Activated CD4-positive, alpha-beta T cell treated with anti-CD3 and anti-CD28 coated beads for 36 hours (primary cell): ENCODE data around the gene UBE3B. TPM values are rescaled to one million over a fixed set of nuclear protein-coding genes. Genes with fewer than 3 reads are reported as not detected.
A peak's percentile ranks its signal among the peaks of the same experiment; 100 is the strongest.

Experiments
- ATAC-seq: fragments of 200-7000 bp; cut with Tn5 transposase; one replicate; pipeline ENCODE4 v1.10.0; 2021; ENCODE audit warnings: mild to moderate bottlenecking, moderate library complexity
- CTCF ChIA-PET: fragments of 350-600 bp; sonication (Branson Sonifier 250); formaldehyde crosslinking; loops from one replicate; lab custom pipeline; 2021; ENCODE audit warnings: antibody characterized with exemption; lab: Charles Lee
- POLR2A ChIA-PET: fragments of 350-600 bp; sonication (Branson Sonifier 250); formaldehyde crosslinking; loops from one replicate; lab custom pipeline; 2021; ENCODE audit warnings: antibody characterized with exemption, inconsistent platforms; lab: Charles Lee
- DNase-seq: peaks from one replicate; pipeline ENCODE4 v3.0.0-alpha.2; 2020
- H3K27ac Mint-ChIP-seq: one replicate; pipeline ENCODE4 v1.8.0; 2021; ENCODE audit warnings: mixed read lengths
- H3K27me3 Mint-ChIP-seq: one replicate; pipeline ENCODE4 v1.8.0; 2021; ENCODE audit warnings: mixed read lengths
- H3K36me3 Mint-ChIP-seq: one replicate; pipeline ENCODE4 v1.8.0; 2021; ENCODE audit warnings: low read depth, mixed read lengths
- H3K4me1 Mint-ChIP-seq: one replicate; pipeline ENCODE4 v1.8.0; 2021; ENCODE audit warnings: mixed read lengths
- H3K4me3 Mint-ChIP-seq: one replicate; pipeline ENCODE4 v1.8.0; 2021; ENCODE audit warnings: mild to moderate bottlenecking, moderate library complexity, mixed read lengths
- H3K9me3 Mint-ChIP-seq: one replicate; pipeline ENCODE4 v1.8.0; 2021; ENCODE audit warnings: low read depth, mixed read lengths
- intact Hi-C, 2 experiments: fragments of 100-400 bp; cut with DNase I in 1 of 2; cut with micrococcal nuclease in 1 of 2; formaldehyde crosslinking; loops; one replicate each; pipeline versions ENCODE4 v1.14.2 to v1.15.1; 2022 to 2024; cut with DNase I, micrococcal nuclease
- total RNA-seq, 2 experiments: library from RNA; stranded (reverse); gene quantifications; one replicate each; pipeline ENCODE4 v1.2.3, GENCODE V29; 2021

Gene UBE3B
- total RNA-seq, 2 experiments from 2014 or later: 25.7 to 27.2 TPM

DNA sequence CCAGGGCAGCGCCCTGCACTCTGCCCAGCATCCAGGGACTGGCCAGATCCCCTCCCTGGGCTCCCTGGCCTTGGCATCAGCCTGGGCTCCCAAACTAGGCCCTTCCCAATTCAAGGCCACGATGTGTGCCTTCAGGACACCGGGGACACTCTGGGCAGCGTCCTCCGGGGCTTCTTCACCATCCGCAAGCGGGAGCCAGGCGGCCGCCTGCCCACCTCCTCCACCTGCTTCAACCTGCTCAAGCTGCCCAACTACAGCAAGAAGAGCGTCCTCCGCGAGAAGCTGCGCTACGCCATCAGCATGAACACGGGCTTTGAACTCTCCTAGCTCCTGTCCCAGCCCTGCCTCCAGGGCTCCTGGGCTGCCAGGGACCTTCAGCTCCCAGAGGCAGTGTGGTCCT lies 57.0 kb downstream of the UBE3B start:
- ChIA-PET POLR2A (no interaction called here), CTCF (interaction anchor here (1.0 kb wide), 2 partner anchors 64 to 104 kb away, joined by 3 to 5 read pairs; no protein-coding TSS in a partner anchor)
- Mint-ChIP-seq H3K27me3 (no peaks in the 10 kb centered on the region), H3K36me3 (peaks cover 11% of the 10 kb centered on the region), H3K27ac (no peak overlapping the region), H3K4me3 (no peak overlapping the region), H3K4me1 (no peaks in the 10 kb centered on the region), H3K9me3 (no peaks in the 10 kb centered on the region)
- DNase-seq (no peak), ATAC-seq (no peak)
- intact Hi-C loops: no loop called here

- CTCF ChIA-PET: interaction anchor here (1.0 kb wide), 2 partner anchors 63 to 105 kb away, joined by 3 to 5 read pairs; no protein-coding TSS in a partner anchor
- H3K4me3 Mint-ChIP-seq: no peak overlapping the region
- no peak overlapping the region for H3K27ac Mint-ChIP-seq
- peaks cover 7% of the 10 kb centered on the region for H3K36me3 Mint-ChIP-seq
- intact Hi-C loops: no loop called here
- no peaks in the 10 kb centered on the region for H3K4me1 Mint-ChIP-seq
- POLR2A ChIA-PET: no interaction called here
- no peaks in the 10 kb centered on the region for H3K27me3 Mint-ChIP-seq
- ATAC-seq: no peak
- no peaks in the 10 kb centered on the region for H3K9me3 Mint-ChIP-seq
- DNase-seq: no peak
Measured at GRCh38 chr12:109535231-109535862, 57.9 kb downstream of the UBE3B start.

DNA sequence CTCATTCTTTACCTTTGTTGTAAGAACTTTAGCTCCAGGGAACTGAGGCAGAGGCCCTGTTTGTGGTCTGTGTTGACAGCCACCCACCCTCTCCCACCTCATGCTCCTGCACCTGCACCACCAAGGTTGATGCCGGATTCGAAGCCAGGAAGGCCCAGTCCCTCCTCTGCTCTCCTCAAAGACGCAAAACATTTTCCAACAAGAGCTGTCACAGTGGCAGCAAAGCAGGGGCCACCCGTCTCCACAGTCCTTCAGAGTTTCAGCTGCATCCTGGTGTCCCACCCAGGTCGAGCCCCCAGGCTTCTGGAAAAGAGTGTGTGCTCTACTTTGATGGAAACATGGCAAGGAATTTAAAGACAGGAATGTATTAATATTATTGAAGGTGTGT lies 58.4 kb downstream of the UBE3B start:
- DNase-seq (no peak), ATAC-seq (no peak)
- Mint-ChIP-seq H3K4me3 (no peak overlapping the region), H3K9me3 (no peaks in the 10 kb centered on the region), H3K27ac (no peak overlapping the region), H3K27me3 (no peaks in the 10 kb centered on the region), H3K36me3 (peaks cover 7% of the 10 kb centered on the region), H3K4me1 (no peaks in the 10 kb centered on the region)
- ChIA-PET CTCF (interaction anchor here (0.6 kb wide), 1 partner anchor 72 kb away, joined by 3 read pairs; no protein-coding TSS in a partner anchor), POLR2A (no interaction called here)
- intact Hi-C loops: no loop called here

DNA sequence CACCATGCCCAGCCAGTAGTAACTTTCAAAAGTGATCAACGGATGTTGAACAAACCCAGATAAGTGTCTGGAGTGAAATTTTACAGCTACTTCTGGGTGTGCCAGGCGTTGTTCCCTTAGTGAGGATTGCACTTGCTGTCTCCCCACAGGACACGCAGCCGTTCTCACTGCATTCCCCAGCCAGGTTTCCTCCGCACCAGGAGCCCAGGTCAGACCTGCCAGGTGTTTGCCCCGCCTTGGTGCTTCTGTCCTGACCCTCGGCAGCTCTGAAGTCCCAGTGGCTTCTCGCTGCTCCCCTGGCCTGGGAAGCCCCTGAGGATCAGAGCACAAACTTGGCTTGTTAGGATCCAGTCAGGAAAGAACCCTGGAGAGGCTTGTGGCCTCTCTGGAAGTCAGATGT lies 59.7 kb downstream of the UBE3B start:
- H3K36me3 Mint-ChIP-seq: peaks cover 7% of the 10 kb centered on the region
- ATAC-seq (no peak), DNase-seq (no peak)
- ChIA-PET POLR2A (no interaction called here), CTCF (interaction anchor here (0.9 kb wide), 1 partner anchor 14 kb away, joined by 3 read pairs; no protein-coding TSS in a partner anchor)
- no peak overlapping the region for H3K4me3 Mint-ChIP-seq
- no peaks in the 10 kb centered on the region for H3K9me3 Mint-ChIP-seq
- H3K27ac Mint-ChIP-seq: no peak overlapping the region
- intact Hi-C loops: no loop called here
- H3K4me1 Mint-ChIP-seq: no peaks in the 10 kb centered on the region
- H3K27me3 Mint-ChIP-seq: no peaks in the 10 kb centered on the region

DNA sequence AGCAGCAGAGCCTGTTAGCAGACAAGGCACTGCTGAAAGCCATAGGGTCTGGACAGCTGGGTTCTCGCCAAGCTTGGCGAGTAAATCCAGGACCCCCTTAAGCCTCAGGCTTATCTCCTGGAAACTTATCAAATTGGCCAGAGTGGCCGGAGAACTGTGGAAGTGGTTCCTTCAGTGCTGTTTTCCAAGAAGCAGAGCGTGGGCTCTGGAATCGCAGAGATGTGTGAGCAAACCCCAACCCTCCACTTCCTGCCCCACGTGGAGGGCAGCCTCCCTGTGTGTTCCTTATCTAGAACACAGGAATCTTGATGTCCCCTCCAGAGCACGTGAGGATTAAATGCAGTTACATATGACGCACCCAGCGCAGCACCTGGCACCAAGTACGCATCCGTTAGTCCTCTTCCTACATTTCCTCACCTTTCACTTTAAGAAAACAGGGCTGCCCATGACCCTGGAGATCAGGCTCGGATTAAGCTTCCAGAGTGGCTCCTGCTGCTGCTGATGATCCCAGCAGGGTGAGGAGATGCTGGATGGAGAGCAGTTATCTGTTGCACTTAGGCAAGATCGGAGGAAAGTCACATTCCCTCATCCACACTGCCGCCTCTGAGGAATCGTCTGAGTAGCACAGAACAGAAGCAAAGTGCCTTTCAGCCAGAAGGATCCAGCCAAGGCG lies 60.9 kb downstream of the UBE3B start:
- H3K27ac Mint-ChIP-seq: no peak overlapping the region
- DNase-seq (no peak), ATAC-seq (no peak)
- H3K36me3 Mint-ChIP-seq: peaks cover 7% of the 10 kb centered on the region
- intact Hi-C loops: no loop called here
- POLR2A ChIA-PET: no interaction called here
- no peaks in the 10 kb centered on the region for H3K4me1 Mint-ChIP-seq
- no peaks in the 10 kb centered on the region for H3K9me3 Mint-ChIP-seq
- CTCF ChIA-PET: interaction anchor here (0.9 kb wide), 1 partner anchor 13 kb away, joined by 3 read pairs; no protein-coding TSS in a partner anchor
- H3K27me3 Mint-ChIP-seq: no peaks in the 10 kb centered on the region
- no peak overlapping the region for H3K4me3 Mint-ChIP-seq

- peaks cover 5% of the 10 kb centered on the region for H3K36me3 Mint-ChIP-seq
- no peak overlapping the region for H3K4me3 Mint-ChIP-seq
- no peak overlapping the region for H3K27ac Mint-ChIP-seq
- H3K9me3 Mint-ChIP-seq: no peaks in the 10 kb centered on the region
- POLR2A ChIA-PET: no interaction called here
- no peaks in the 10 kb centered on the region for H3K4me1 Mint-ChIP-seq
- H3K27me3 Mint-ChIP-seq: no peaks in the 10 kb centered on the region
- intact Hi-C loops: no loop called here
- CTCF ChIA-PET: interaction anchor here (2.9 kb wide), 1 partner anchor 20 kb away, joined by 6 read pairs; no protein-coding TSS in a partner anchor
- DNase-seq (no peak), ATAC-seq (no peak)
Measured at GRCh38 chr12:109539508-109539907, 62.1 kb downstream of the UBE3B start.

GRCh38 chr12:109540526-109541412 lies 63.3 kb downstream of the UBE3B start:
- no peaks in the 10 kb centered on the region for H3K36me3 Mint-ChIP-seq
- no peaks in the 10 kb centered on the region for H3K27me3 Mint-ChIP-seq
- no peak overlapping the region for H3K27ac Mint-ChIP-seq
- POLR2A ChIA-PET: no interaction called here
- peaks cover 5% of the 10 kb centered on the region for H3K4me1 Mint-ChIP-seq
- CTCF ChIA-PET: interaction anchor here (0.6 to 2.9 kb wide), 4 partner anchors 19 to 822 kb away, joined by 3 to 6 read pairs (median 3); no protein-coding TSS in a partner anchor
- ATAC-seq (no peak), DNase-seq (no peak)
- H3K9me3 Mint-ChIP-seq: no peaks in the 10 kb centered on the region
- no peak overlapping the region for H3K4me3 Mint-ChIP-seq
- intact Hi-C loops: no loop called here

- intact Hi-C loops: no loop called here
- Mint-ChIP-seq H3K9me3 (no peaks in the 10 kb centered on the region), H3K27ac (no peak overlapping the region), H3K36me3 (no peaks in the 10 kb centered on the region), H3K4me3 (no peak overlapping the region), H3K27me3 (no peaks in the 10 kb centered on the region), H3K4me1 (peaks cover 5% of the 10 kb centered on the region)
- DNase-seq (no peak), ATAC-seq (no peak)
- ChIA-PET POLR2A (no interaction called here), CTCF (interaction anchor here (0.8 to 2.9 kb wide), 2 partner anchors 22 to 53 kb away, joined by 3 to 6 read pairs; no protein-coding TSS in a partner anchor)
Measured at GRCh38 chr12:109541413-109541726, 63.9 kb downstream of the UBE3B start.

- Mint-ChIP-seq H3K9me3 (no peaks in the 10 kb centered on the region), H3K4me3 (no peak overlapping the region), H3K4me1 (peaks cover 5% of the 10 kb centered on the region), H3K36me3 (no peaks in the 10 kb centered on the region), H3K27ac (no peak overlapping the region), H3K27me3 (peaks cover 2% of the 10 kb centered on the region)
- intact Hi-C loops: no loop called here
- ATAC-seq: no peak
- CTCF ChIA-PET: interaction anchor here (2.9 kb wide), 1 partner anchor 22 kb away, joined by 6 read pairs; no protein-coding TSS in a partner anchor
- DNase-seq: no peak
- POLR2A ChIA-PET: no interaction called here
Measured at GRCh38 chr12:109542014-109542413, 64.6 kb downstream of the UBE3B start.

- no peaks in the 10 kb centered on the region for H3K36me3 Mint-ChIP-seq
- CTCF ChIA-PET: no interaction called here
- no peak overlapping the region for H3K4me3 Mint-ChIP-seq
- no peak overlapping the region for H3K27ac Mint-ChIP-seq
- DNase-seq: no peak
- POLR2A ChIA-PET: no interaction called here
- no peak for ATAC-seq
- H3K27me3 Mint-ChIP-seq: peaks cover 11% of the 10 kb centered on the region
- intact Hi-C loops: no loop called here
- H3K9me3 Mint-ChIP-seq: no peaks in the 10 kb centered on the region
- H3K4me1 Mint-ChIP-seq: peaks cover 5% of the 10 kb centered on the region
Measured at GRCh38 chr12:109542876-109543275, 65.4 kb downstream of the UBE3B start.

DNA sequence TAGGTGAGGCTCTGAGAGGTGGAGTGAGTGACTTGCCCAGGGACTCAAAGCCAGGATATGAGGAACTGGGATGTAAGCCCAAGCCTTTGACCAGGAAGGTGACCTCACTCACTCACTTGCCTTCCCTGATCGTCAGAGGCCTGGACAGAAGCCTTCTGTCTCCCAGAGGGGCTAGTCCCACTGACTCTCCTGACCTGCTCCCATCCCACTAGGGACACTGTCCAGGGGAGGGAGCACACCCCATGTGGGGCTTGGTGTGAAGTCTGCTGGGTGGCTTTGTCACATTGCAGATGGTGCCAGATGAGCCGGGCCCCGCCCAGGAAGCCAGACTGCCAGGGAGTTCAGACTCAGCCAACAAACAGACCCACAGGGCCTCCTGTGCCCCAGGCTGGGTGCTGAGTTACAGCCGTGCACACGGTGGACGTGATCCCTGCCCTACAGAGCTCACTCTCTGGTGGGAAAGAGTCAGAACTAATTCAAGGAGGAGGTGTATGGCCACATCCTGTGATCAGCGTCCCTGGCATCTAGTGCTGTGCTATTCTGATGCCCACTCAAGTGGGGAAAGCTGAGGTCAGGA lies 67.6 kb downstream of the UBE3B start:
- Mint-ChIP-seq H3K9me3 (no peaks in the 10 kb centered on the region), H3K4me1 (peaks cover 5% of the 10 kb centered on the region), H3K27me3 (peaks cover 14% of the 10 kb centered on the region), H3K4me3 (no peak overlapping the region), H3K36me3 (no peaks in the 10 kb centered on the region), H3K27ac (no peak overlapping the region)
- no peak for ATAC-seq
- DNase-seq: peak; percentile 11
- ChIA-PET CTCF (interaction anchor here (0.7 kb wide), 1 partner anchor 22 kb away, joined by 3 read pairs; no protein-coding TSS in a partner anchor), POLR2A (no interaction called here)
- intact Hi-C loops: no loop called here
